RKO (cell line): Measurements from ENCODE around the gene KLRC1.
"Not testable (repeated sequence)": the region's sequence is repeated elsewhere in the genome, so short reads cannot be mapped to it uniquely, and the experiment has no call there.

Experiments used
- DNase-seq: peaks from one replicate; pipeline ENCODE4 v3.0.0-alpha.2; 2016; ENCODE audit warnings: low spot score

KLRC1 gene

DNA sequence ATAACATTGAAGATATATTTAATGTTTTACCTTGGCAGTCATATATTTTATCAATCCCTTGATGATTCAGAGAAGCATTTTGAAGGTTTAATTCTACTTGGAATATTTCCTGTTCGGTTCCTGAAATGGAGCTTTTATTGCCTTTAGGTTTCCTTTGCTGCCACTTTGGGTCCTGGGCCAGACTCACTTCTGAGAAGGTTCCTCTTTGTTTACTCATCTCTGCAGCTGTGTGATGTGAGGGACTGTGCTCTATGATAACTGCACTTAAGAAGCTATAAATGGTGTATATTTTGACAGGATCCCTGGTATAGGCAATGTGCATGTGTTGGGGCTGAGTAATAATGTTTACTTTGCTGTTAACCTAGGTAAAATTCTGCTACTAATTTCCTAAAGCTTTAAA lies 32.8 kb downstream of the KLRC1 start, which contains the start of gene KLRC3:
KLRC3 (minus strand) TSS at position 262 of the 400 bp plus-strand sequence; CDS start at position 217, 45 bp downstream.
- DNase-seq: not testable (repeated sequence)

DNA sequence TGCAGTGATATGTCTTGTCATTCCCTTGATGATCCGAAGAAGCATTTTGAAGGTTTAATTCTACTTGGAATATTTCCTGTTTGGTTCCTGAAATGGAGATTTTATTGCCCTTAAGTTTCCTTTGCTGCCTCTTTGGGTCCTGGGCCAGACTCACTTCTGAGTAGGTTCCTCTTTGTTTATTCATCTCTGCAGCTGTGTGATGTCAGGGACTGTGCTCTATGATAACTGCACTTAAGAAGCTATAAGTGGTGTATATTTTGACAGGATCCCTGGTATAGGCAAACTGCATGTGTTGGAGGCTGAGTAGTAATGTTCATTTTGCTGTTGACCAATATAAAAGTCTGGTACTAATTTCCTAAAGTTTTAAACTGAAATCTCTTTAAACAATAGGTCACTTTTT lies 43.8 kb downstream of the KLRC1 start, which contains the start of gene KLRC4:
KLRC4 (minus strand) TSS at position 366 of the 400 bp plus-strand sequence; CDS start at position 184, 182 bp downstream.
- no peak for DNase-seq

DNA sequence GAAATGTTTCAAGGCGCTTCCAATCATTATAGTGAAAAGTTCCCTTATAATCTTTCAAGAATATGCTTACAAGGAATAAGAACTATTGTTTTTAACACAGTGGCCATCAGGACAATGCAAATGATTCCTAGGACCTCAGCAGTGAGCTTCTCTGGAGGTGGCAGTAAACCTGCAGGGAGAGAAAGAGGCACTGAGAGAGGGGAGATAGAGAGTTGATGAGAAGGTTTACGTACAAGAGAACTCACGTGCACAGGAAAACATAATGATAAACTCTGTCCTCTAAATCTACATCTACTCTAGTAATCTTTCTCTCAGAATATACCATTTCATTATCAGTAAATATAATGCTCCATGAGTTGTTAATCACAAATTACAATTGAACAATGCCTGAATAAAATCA lies 44.3 kb downstream of the KLRC1 start:
- no peak for DNase-seq

DNA sequence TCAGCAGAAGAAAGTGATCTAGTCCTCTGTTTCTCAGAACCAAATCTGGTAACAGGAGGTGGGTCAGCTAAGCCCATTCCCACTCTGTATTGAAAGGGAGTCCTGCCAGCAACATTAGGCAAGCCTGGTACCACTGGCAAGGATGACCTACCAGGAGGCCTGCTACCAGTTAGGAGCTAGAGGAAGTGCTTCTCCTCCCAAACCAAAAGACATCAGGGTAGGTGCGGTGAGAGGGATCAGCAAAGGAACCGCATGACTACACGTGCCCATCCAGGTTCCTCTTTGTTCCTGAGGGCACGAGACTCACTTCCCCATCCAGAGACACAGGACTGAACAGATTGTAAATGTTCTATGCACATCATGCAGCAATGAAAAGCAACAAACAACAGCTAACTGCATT lies 46.5 kb downstream of the KLRC1 start:
- no peak for DNase-seq

DNA sequence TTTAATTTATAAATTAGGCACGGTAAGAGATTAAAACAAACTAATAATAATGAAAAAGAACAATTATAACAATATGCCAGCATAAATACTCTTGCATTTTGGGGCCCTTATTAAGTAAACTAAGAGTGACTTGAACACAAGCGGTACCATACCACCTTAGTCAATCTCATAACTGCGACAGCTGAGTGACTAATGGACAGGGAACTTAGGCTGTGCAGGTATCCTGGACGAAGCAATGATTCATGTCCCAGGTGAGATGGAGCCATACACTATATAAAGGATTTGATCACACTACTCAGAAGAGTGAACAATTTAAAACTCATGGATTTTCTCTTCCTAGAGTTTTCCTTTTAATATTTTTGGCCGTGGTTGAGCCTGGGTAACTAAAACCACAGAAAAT lies 47.9 kb downstream of the KLRC1 start:
- DNase-seq: no peak

DNA sequence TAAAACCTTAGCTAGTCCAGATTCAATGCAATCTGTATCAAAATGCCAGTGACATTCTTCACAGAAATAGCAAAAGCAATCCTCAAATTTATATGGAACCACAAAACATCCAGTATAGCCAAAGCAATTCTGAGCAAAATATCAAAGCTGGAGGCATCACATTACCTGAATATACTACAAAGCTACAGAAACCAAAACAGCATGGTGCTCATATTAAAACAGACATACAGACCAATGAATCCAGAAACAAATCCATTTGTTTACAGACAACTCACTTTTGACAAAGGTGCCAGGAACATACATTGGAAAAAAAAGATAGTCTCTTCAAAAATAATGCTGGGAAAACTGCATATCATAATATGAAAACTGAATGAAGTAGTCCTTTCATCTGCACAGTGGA lies 48.4 kb downstream of the KLRC1 start:
- DNase-seq: no peak

DNA sequence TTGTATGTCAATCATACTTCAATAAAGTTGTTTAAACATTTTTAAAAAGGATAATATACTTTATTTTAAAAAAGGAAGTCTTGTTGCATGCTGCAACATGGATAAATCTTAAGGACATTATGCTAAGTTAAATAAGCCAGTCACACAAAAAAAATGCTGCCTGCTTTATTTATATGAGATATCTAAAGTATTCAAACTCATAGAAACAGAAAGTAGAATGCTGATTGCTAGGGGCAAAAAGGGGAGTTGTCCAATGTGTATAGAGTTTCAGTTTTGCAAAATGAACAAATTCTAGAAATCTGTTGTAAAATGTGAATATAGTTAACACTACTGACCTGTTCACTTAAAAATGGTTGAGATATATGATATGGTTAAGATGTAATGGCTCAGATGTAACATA lies 52.3 kb downstream of the KLRC1 start:
- no peak for DNase-seq

DNA sequence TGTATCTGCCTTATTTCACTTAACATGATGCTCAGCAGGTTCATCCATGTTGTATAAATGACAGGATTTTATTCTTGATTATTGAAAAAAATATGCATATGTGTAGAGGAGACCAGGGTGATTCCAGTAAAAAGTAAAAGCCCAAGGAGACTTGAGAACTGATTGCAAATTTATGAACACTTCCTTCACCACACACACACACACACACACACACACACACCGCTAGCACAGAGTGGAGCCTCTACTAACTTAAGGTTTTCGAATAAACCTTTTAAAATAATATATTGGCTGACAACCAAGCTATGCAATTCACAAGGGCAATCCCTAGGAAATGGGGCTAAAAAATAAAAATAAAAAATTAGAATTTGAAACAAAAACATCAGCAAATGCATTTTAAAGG lies 55.0 kb downstream of the KLRC1 start:
- DNase-seq: no peak

DNA sequence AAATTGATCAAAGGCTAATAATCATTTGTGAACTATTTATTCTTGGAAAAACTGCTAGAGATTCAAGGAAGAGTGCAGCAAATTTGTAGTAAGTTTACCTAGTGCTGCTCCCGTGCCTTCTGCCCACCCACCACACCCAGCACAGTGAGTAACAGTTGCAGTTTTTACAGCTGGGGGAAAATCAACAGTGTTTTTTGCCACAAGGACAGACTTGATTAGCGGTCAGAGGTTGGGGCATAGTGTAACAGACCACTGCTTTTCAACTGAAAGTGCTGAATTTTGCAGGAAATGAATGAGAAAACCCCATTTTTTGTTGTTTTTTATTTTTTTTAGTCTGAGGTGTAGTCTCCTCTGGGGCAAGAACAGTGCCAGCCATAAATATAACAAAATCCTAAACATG lies 55.9 kb downstream of the KLRC1 start:
- DNase-seq: no peak

DNA sequence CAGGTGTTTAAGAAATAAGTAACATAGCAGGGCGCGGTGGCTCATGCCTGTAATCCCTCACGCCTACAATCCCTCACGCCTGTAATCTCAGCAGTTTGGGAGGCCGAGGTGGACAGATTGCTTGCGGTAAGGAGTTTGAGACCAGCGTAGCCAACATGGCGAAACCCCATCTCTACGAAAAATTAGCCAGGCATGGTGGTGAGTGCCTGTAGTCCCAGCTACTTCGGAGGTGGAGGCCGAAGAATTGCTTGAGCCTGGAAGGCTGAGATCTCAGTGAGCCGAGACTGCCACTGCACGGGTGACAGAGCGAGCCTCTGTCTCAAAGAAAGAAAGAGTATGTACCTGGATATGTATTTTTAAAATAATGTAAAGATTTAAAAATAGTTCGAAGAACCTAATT lies 57.0 kb downstream of the KLRC1 start:
- not testable (repeated sequence) for DNase-seq
